Measurements from ENCODE around the gene RALGAPB. TPM values are rescaled to one million over a fixed set of nuclear protein-coding genes. Genes with fewer than 3 reads are reported as not detected.

The RALGAPB gene
- total and polyA plus RNA-seq, 9 donors = 16.4 to 23.6 (median 18.1) TPM

GRCh38 chr20:38603286-38603685 is 130.6 kb downstream of the RALGAPB start:
- WGBS (ENCODE audit: insufficient coverage) = no CpG with 5 or more reads among the region's 3 CpGs
- DNase-seq = no peak
- no peaks in the 10 kb centered on the region for H3K9me3 ChIP-seq (replicated peaks; ENCODE audit: control insufficient read depth, low read depth, low read length)
- peaks cover 50% of the 10 kb centered on the region for H3K27me3 ChIP-seq (ENCODE audit: control insufficient read depth, insufficient read depth, low read length)
- no peak overlapping the region for H3K4me3 ChIP-seq (ENCODE audit: low read length)
- H3K36me3 ChIP-seq (ENCODE audit: control insufficient read depth, insufficient read depth, low read length) = no peaks in the 10 kb centered on the region
- peaks cover 11% of the 10 kb centered on the region for H3K4me1 ChIP-seq (ENCODE audit: control insufficient read depth, insufficient read depth, low read length)
- no peak overlapping the region for H3K27ac ChIP-seq (ENCODE audit: low read length)

- no CpG with 5 or more reads among the region's 4 CpGs for WGBS (ENCODE audit: insufficient coverage)
- peaks cover 46% of the 10 kb centered on the region for H3K27me3 ChIP-seq (ENCODE audit: control insufficient read depth, insufficient read depth, low read length)
These were observed 132.2 kb downstream of the RALGAPB start for GRCh38 chr20:38604873-38605303.

GRCh38 chr20:38607351-38607750 is 134.7 kb downstream of the RALGAPB start:
- no peaks in the 10 kb centered on the region for H3K36me3 ChIP-seq (ENCODE audit: control insufficient read depth, insufficient read depth, low read length)
- H3K27ac ChIP-seq (ENCODE audit: low read length) = no peak overlapping the region
- no peak overlapping the region for H3K4me3 ChIP-seq (ENCODE audit: low read length)
- no peak for DNase-seq
- H3K4me1 ChIP-seq (ENCODE audit: control insufficient read depth, insufficient read depth, low read length) = no peaks in the 10 kb centered on the region
- no peaks in the 10 kb centered on the region for H3K9me3 ChIP-seq (replicated peaks; ENCODE audit: control insufficient read depth, low read depth, low read length)
- 21% methylated on average over 5 of the region's 12 CpGs for WGBS (ENCODE audit: insufficient coverage)
- peaks cover 25% of the 10 kb centered on the region for H3K27me3 ChIP-seq (ENCODE audit: control insufficient read depth, insufficient read depth, low read length)

More at GRCh38 chr20:38604873-38605303, 132.2 kb downstream of the RALGAPB start:
- H3K4me3 ChIP-seq (ENCODE audit: low read length) = no peak overlapping the region
- DNase-seq = no peak
- peaks cover 7% of the 10 kb centered on the region for H3K4me1 ChIP-seq (ENCODE audit: control insufficient read depth, insufficient read depth, low read length)
- no peaks in the 10 kb centered on the region for H3K9me3 ChIP-seq (replicated peaks; ENCODE audit: control insufficient read depth, low read depth, low read length)
- no peak overlapping the region for H3K27ac ChIP-seq (ENCODE audit: low read length)
- no peaks in the 10 kb centered on the region for H3K36me3 ChIP-seq (ENCODE audit: control insufficient read depth, insufficient read depth, low read length)

GRCh38 chr20:38608188-38608587 is 135.5 kb downstream of the RALGAPB start:
- no peaks in the 10 kb centered on the region for H3K4me1 ChIP-seq (ENCODE audit: control insufficient read depth, insufficient read depth, low read length)
- no peaks in the 10 kb centered on the region for H3K36me3 ChIP-seq (ENCODE audit: control insufficient read depth, insufficient read depth, low read length)
- H3K27me3 ChIP-seq (ENCODE audit: control insufficient read depth, insufficient read depth, low read length) = peaks cover 20% of the 10 kb centered on the region
- H3K4me3 ChIP-seq (ENCODE audit: low read length) = no peak overlapping the region
- WGBS (ENCODE audit: insufficient coverage) = 100% methylated on average over 1 of the region's 4 CpGs
- H3K9me3 ChIP-seq (replicated peaks; ENCODE audit: control insufficient read depth, low read depth, low read length) = no peaks in the 10 kb centered on the region
- no peak for DNase-seq
- no peak overlapping the region for H3K27ac ChIP-seq (ENCODE audit: low read length)

- Histone ChIP-seq H3K9me3 (replicated peaks; ENCODE audit: control insufficient read depth, low read depth, low read length) (no peaks in the 10 kb centered on the region), H3K4me1 (ENCODE audit: control insufficient read depth, insufficient read depth, low read length) (no peaks in the 10 kb centered on the region), H3K36me3 (ENCODE audit: control insufficient read depth, insufficient read depth, low read length) (no peaks in the 10 kb centered on the region), H3K4me3 (ENCODE audit: low read length) (no peak overlapping the region), H3K27me3 (ENCODE audit: control insufficient read depth, insufficient read depth, low read length) (peaks cover 21% of the 10 kb centered on the region), H3K27ac (ENCODE audit: low read length) (no peak overlapping the region)
- WGBS (ENCODE audit: insufficient coverage) = 66% methylated on average over 2 of the region's 4 CpGs
- no peak for DNase-seq
These were observed 137.2 kb downstream of the RALGAPB start for GRCh38 chr20:38609815-38610214.

- Histone ChIP-seq H3K27me3 (ENCODE audit: control insufficient read depth, insufficient read depth, low read length) (peaks cover 24% of the 10 kb centered on the region), H3K4me1 (ENCODE audit: control insufficient read depth, insufficient read depth, low read length) (no peaks in the 10 kb centered on the region), H3K4me3 (ENCODE audit: low read length) (no peak overlapping the region), H3K36me3 (ENCODE audit: control insufficient read depth, insufficient read depth, low read length) (no peaks in the 10 kb centered on the region), H3K9me3 (replicated peaks; ENCODE audit: control insufficient read depth, low read depth, low read length) (no peaks in the 10 kb centered on the region), H3K27ac (ENCODE audit: low read length) (no peak overlapping the region)
- DNase-seq = no peak
- WGBS (ENCODE audit: insufficient coverage) = 60% methylated on average over 4 of the region's 5 CpGs
These were observed 137.9 kb downstream of the RALGAPB start for GRCh38 chr20:38610521-38610920.

- no peaks in the 10 kb centered on the region for H3K4me1 ChIP-seq (ENCODE audit: control insufficient read depth, insufficient read depth, low read length)
- H3K27me3 ChIP-seq (ENCODE audit: control insufficient read depth, insufficient read depth, low read length) = peaks cover 20% of the 10 kb centered on the region
- H3K9me3 ChIP-seq (replicated peaks; ENCODE audit: control insufficient read depth, low read depth, low read length) = no peaks in the 10 kb centered on the region
- no peak overlapping the region for H3K4me3 ChIP-seq (ENCODE audit: low read length)
- WGBS (ENCODE audit: insufficient coverage) = 57% methylated on average over 2 of the region's 5 CpGs
- no peaks in the 10 kb centered on the region for H3K36me3 ChIP-seq (ENCODE audit: control insufficient read depth, insufficient read depth, low read length)
- no peak for DNase-seq
- H3K27ac ChIP-seq (ENCODE audit: low read length) = no peak overlapping the region
These were observed 140.3 kb downstream of the RALGAPB start for GRCh38 chr20:38612751-38613515.

- Histone ChIP-seq H3K4me3 (ENCODE audit: low read length) (no peak overlapping the region), H3K9me3 (replicated peaks; ENCODE audit: control insufficient read depth, low read depth, low read length) (no peaks in the 10 kb centered on the region), H3K27ac (ENCODE audit: low read length) (no peak overlapping the region), H3K4me1 (ENCODE audit: control insufficient read depth, insufficient read depth, low read length) (no peaks in the 10 kb centered on the region), H3K36me3 (ENCODE audit: control insufficient read depth, insufficient read depth, low read length) (no peaks in the 10 kb centered on the region), H3K27me3 (ENCODE audit: control insufficient read depth, insufficient read depth, low read length) (peaks cover 24% of the 10 kb centered on the region)
- no peak for DNase-seq
- 80% methylated on average over 12 of the region's 15 CpGs for WGBS (ENCODE audit: insufficient coverage)
These were observed 142.6 kb downstream of the RALGAPB start for GRCh38 chr20:38615283-38615682.

- Histone ChIP-seq H3K4me1 (ENCODE audit: control insufficient read depth, insufficient read depth, low read length) (no peaks in the 10 kb centered on the region), H3K27ac (ENCODE audit: low read length) (no peak overlapping the region), H3K9me3 (replicated peaks; ENCODE audit: control insufficient read depth, low read depth, low read length) (no peaks in the 10 kb centered on the region), H3K4me3 (ENCODE audit: low read length) (no peak overlapping the region), H3K27me3 (ENCODE audit: control insufficient read depth, insufficient read depth, low read length) (peaks cover 31% of the 10 kb centered on the region), H3K36me3 (ENCODE audit: control insufficient read depth, insufficient read depth, low read length) (no peaks in the 10 kb centered on the region)
- DNase-seq = no peak
- WGBS (ENCODE audit: insufficient coverage) = 92% methylated on average over 3 of the region's 4 CpGs
These were observed 143.8 kb downstream of the RALGAPB start for GRCh38 chr20:38616457-38616856.

- Histone ChIP-seq H3K9me3 (replicated peaks; ENCODE audit: control insufficient read depth, low read depth, low read length) (no peaks in the 10 kb centered on the region), H3K36me3 (ENCODE audit: control insufficient read depth, insufficient read depth, low read length) (no peaks in the 10 kb centered on the region), H3K4me1 (ENCODE audit: control insufficient read depth, insufficient read depth, low read length) (no peaks in the 10 kb centered on the region), H3K27ac (ENCODE audit: low read length) (no peak overlapping the region), H3K4me3 (ENCODE audit: low read length) (no peak overlapping the region), H3K27me3 (ENCODE audit: control insufficient read depth, insufficient read depth, low read length) (peaks cover 31% of the 10 kb centered on the region)
- no peak for DNase-seq
- 66% methylated on average over 12 of the region's 16 CpGs for WGBS (ENCODE audit: insufficient coverage)
These were observed 144.6 kb downstream of the RALGAPB start for GRCh38 chr20:38617011-38617829.

Data from muscle of leg (tissue), 11 donors.